Thoracic aorta (tissue), 2 donors: ENCODE measurements around the gene MSI2. TPM values are rescaled to one million over a fixed set of nuclear protein-coding genes. Genes with fewer than 3 reads are reported as not detected.

Experiments used
- ATAC-seq: fragments of 150-250 bp; one replicate; pipeline ENCODE4 v1.8.0; 2017; ENCODE audit warnings: low read depth; ENCODE audit not compliant: insufficient number of reproducible peaks, low FRiP score
- DNase-seq: peaks from one replicate; pipeline ENCODE4 v3.0.0-alpha.2; 2020; ENCODE audit warnings: low spot score
- H3K27ac ChIP-seq, 2 donors: fragments of 200-600 bp; sonication (generic); 1 replicate in 1 of 2; 2 replicates in 1 of 2; pipeline ENCODE4 v1.5.1; 2016; ENCODE audit warnings: mild to moderate bottlenecking in 2 of 2, moderate library complexity in 2 of 2
- H3K27me3 ChIP-seq: fragments of 200-600 bp; sonication (generic); replicated peaks from 2 replicates; pipeline ENCODE4 v1.6.0; 2016; ENCODE audit warnings: mild to moderate bottlenecking; ENCODE audit not compliant: insufficient read depth
- H3K36me3 ChIP-seq: fragments of 200-600 bp; sonication (generic); one replicate; pipeline ENCODE4 v1.5.1; 2016
- H3K4me1 ChIP-seq, 2 donors: fragments of 200-600 bp; sonication (generic); 1 replicate in 1 of 2; 2 replicates in 1 of 2; pipeline versions ENCODE4 v1.5.1 to v1.6.0; 2016; ENCODE audit warnings: low read depth in 2 of 2, mild to moderate bottlenecking in 1 of 2; ENCODE audit not compliant: control insufficient read depth in 1 of 2
- H3K4me3 ChIP-seq: fragments of 200-600 bp; sonication (generic); 2 replicates; pipeline ENCODE4 v1.5.1; 2016; ENCODE audit warnings: mild to moderate bottlenecking
- H3K9me3 ChIP-seq: fragments of 200-600 bp; sonication (generic); 2 replicates; pipeline ENCODE4 v1.5.1; 2016
- total RNA-seq, 2 donors: library from RNA; depleted of rRNA; stranded (reverse); fragments of >200 nt; gene quantifications; one replicate each; pipeline versions ENCODE4 v1.1.0 to v1.2.3, GENCODE V29; 2016
- TF ChIP-seq, protein P1 (sequence below): fragments of 200-600 bp; sonication (generic); IDR thresholded peaks from one replicate; pipeline ENCODE4 v1.5.1; 2019; ENCODE audit warnings: antibody characterized with exemption

Gene MSI2
- total RNA-seq, 2 donors from 2014 or later = 32.1 to 46.2 TPM

DNA sequence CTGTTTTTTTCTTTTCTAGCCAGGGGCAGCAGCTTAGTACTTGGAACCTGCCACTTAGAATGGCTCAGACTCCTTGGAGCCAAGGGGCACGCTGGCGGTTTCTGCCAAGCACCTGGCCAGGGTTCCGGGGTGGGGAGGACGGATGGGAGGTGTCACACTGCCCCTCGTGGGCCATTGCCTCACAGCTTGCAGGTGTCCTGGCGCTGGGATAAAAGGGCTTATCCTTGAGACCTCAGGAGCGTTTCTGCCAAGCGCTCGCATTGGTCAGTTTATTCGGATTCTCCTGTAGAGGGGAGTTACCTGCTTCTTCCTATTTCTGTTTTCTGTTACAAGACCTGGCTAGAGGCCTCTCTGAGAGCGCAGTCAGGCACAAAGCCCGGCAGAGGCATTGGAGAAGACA, 234.6 kb downstream of the MSI2 start:
- ATAC-seq = no peak
- H3K27me3 ChIP-seq = no peaks in the 10 kb centered on the region

DNA sequence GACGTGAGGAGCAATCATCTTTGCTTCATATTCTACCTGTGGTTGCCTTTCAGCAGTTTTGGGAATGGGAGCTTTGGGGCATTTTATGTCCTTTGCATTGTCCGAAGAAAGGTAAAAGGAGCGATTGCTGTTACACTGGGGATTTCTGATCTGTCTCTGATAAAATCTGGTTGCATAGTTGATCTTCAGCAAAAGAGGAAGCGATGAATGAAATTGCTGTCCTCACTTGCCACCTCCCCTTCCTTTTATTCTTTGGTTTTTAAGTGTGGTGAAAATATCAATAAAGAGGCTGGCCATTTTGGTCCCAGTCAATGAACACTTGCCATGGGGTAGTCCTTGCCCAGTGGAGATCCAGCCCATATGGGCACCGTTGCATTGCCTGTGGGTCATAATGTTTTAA, 236.8 kb downstream of the MSI2 start:
- Histone ChIP-seq H3K27ac (no peak overlapping the region), H3K36me3 (no peaks in the 10 kb centered on the region), H3K27me3 (no peaks in the 10 kb centered on the region), H3K4me1 (peaks cover 11 to 28% of the 10 kb centered on the region in 2 donors), H3K9me3 (no peaks in the 10 kb centered on the region), H3K4me3 (no peak overlapping the region)
- TF ChIP-seq, protein P1, sequence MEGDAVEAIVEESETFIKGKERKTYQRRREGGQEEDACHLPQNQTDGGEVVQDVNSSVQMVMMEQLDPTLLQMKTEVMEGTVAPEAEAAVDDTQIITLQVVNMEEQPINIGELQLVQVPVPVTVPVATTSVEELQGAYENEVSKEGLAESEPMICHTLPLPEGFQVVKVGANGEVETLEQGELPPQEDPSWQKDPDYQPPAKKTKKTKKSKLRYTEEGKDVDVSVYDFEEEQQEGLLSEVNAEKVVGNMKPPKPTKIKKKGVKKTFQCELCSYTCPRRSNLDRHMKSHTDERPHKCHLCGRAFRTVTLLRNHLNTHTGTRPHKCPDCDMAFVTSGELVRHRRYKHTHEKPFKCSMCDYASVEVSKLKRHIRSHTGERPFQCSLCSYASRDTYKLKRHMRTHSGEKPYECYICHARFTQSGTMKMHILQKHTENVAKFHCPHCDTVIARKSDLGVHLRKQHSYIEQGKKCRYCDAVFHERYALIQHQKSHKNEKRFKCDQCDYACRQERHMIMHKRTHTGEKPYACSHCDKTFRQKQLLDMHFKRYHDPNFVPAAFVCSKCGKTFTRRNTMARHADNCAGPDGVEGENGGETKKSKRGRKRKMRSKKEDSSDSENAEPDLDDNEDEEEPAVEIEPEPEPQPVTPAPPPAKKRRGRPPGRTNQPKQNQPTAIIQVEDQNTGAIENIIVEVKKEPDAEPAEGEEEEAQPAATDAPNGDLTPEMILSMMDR = no peak
- ATAC-seq = no peak
- DNase-seq = no peak

More for the DNA sequence above, 234.6 kb downstream of the MSI2 start:
- no peak for DNase-seq
- Histone ChIP-seq H3K4me3 (no peak overlapping the region), H3K36me3 (no peaks in the 10 kb centered on the region), H3K9me3 (no peaks in the 10 kb centered on the region), H3K27ac (no peak overlapping the region), H3K4me1 (peaks cover 25 to 50% of the 10 kb centered on the region in 2 donors)
- TF ChIP-seq, protein P1 = no peak

DNA sequence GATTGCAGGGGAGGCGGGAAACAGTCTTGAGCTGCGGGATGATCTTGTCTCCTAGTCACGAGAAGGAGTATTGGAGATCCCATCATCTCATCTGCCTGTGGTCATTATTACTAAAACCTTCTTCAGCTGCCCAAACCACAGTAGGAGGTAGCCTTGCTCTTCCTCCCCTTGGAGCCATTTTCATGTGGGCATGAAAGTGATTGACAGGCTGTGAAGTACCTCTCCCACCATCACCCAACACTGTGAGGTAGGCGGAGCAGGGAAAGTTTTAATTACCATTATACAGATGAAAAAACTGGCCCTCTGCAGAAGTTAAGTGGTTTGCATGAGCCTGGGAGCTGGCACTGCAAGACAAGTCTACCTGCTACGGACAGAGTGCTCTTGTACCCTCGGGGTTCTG, 237.3 kb downstream of the MSI2 start:
- H3K36me3 ChIP-seq = no peaks in the 10 kb centered on the region
- DNase-seq = no peak
- no peak overlapping the region for H3K4me3 ChIP-seq
- no peak overlapping the region for H3K27ac ChIP-seq
- peaks cover 11 to 28% of the 10 kb centered on the region in 2 donors for H3K4me1 ChIP-seq
- TF ChIP-seq, protein P1 = no peak
- H3K9me3 ChIP-seq = no peaks in the 10 kb centered on the region
- no peaks in the 10 kb centered on the region for H3K27me3 ChIP-seq
- no peak for ATAC-seq

DNA sequence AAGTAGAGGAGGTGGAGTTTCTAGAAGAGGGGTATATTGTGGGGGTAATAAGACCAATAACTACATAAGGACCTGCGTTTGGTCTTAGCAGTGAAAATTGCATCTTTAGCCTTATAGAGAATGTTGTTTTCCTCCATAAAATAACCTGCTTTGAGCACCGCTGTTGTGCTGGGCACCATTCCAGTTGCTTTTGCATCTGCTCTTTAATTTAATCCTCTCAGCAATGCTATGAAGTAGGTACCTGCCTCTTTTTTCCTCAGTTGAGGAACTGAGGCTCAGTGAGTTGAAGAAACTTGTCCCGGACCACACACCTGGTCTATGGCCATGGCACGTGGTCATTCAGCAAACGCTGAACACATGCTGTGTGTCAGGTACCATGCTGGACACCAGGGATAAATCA, 238.1 kb downstream of the MSI2 start:
- H3K27me3 ChIP-seq = no peaks in the 10 kb centered on the region
- ATAC-seq (no peak), DNase-seq (no peak)
- no peak overlapping the region for H3K27ac ChIP-seq
- H3K36me3 ChIP-seq = no peaks in the 10 kb centered on the region
- peaks cover 11 to 21% of the 10 kb centered on the region in 2 donors for H3K4me1 ChIP-seq
- H3K9me3 ChIP-seq = no peaks in the 10 kb centered on the region
- TF ChIP-seq, protein P1 = no peak
- H3K4me3 ChIP-seq = no peak overlapping the region

DNA sequence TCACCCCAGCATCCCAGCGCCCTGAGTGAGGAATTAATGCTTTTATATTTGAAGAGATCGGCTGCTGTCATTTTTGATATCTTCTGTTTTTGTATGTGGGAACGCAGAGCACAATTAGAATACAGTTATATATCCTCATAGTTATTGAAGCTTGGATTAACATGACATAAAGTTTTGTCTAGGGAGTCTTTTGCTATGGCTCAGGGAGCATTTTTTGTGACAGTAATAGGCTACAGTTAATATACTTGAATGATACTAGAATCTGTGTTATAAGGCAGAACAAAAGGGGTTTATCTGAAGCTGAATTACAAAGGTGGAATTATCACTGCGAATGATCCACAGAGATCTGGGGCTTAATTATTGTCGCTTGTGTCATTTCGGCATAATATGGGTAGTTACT, 239.4 kb downstream of the MSI2 start:
- Histone ChIP-seq H3K4me3 (no peak overlapping the region), H3K27me3 (no peaks in the 10 kb centered on the region), H3K9me3 (no peaks in the 10 kb centered on the region), H3K36me3 (no peaks in the 10 kb centered on the region), H3K4me1 (peaks cover 3 to 8% of the 10 kb centered on the region in 2 donors), H3K27ac (no peak overlapping the region)
- TF ChIP-seq, protein P1 = no peak
- DNase-seq = no peak
- ATAC-seq = no peak
